Uterus (tissue), 2 donors: ENCODE measurements around the gene PHTF2.

Experiments used
- CTCF ChIP-seq, 4 experiments: fragments of 200-600 bp in 2 of 4; fragments of 450-650 bp in 2 of 4; sonication (generic) in 2 of 4; IDR thresholded peaks; one replicate each; pipeline ENCODE4 v1.5.1; 2016 to 2019; ENCODE audit warnings: antibody characterized with exemption in 4 of 4, mild to moderate bottlenecking in 2 of 4, moderate library complexity in 1 of 4
- POLR2A ChIP-seq, 2 donors: fragments of 450-650 bp; IDR thresholded peaks; one replicate each; pipeline ENCODE4 v1.6.1; 2016; ENCODE audit warnings: antibody characterized with exemption in 2 of 2, mild to moderate bottlenecking in 1 of 2, moderate library complexity in 1 of 2

- TF ChIP-seq CTCF (IDR thresholded peaks at IDR 0.05) (peak; percentile 11 to 40 (median 30)), POLR2A (IDR thresholded peaks at IDR 0.05) (no peak)
These were observed 142.1 kb downstream of the PHTF2 start for GRCh38 chr7:77940647-77941046.
